Panc1 (cell line): Measurements from ENCODE around the gene LRRC49.

Experiments
- CTCF ChIP-seq: fragments of 450-650 bp; IDR thresholded peaks from 2 replicates; pipeline ENCODE4 v1.5.1; 2017; ENCODE audit warnings: mild to moderate bottlenecking
- SIN3A ChIP-seq: IDR thresholded peaks from 2 replicates; pipeline ENCODE4 v1.6.1; 2012; ENCODE audit warnings: low read depth, mild to moderate bottlenecking, low read length, moderate library complexity, borderline replicate concordance; ENCODE audit not compliant: insufficient read depth

- peak; percentile 38; the same call in 1 of the 2 replicates for TF ChIP-seq CTCF
- TF ChIP-seq SIN3A: no peak
Observed at GRCh38 chr15:71069693-71070092, 177.1 kb downstream of the LRRC49 start.
